K562 (cell line): Measurements from ENCODE around the gene KCNAB2. TPM values are rescaled to one million over a fixed set of nuclear protein-coding genes. Genes with fewer than 3 reads are reported as not detected.

Source experiments
- HMGXB4 ChIP-seq: sonication (generic); formaldehyde crosslinking; IDR thresholded peaks from 2 replicates; pipeline ENCODE4 v1.8.1; 2023; ENCODE audit warnings: mild to moderate bottlenecking, missing genetic modification reagents
- JUND ChIP-seq, 2 experiments: IDR thresholded peaks; 2 replicates in 1 of 2; 3 replicates in 1 of 2; pipeline ENCODE4 v1.6.1; 2011; ENCODE audit warnings: borderline replicate concordance in 2 of 2, low read depth in 2 of 2, low read length in 2 of 2, improper control_type of control experiment in 1 of 2, missing biosample characterization in 1 of 2, missing genetic modification characterization in 1 of 2, missing genetic modification reagents in 1 of 2
- NFE2 ChIP-seq: IDR thresholded peaks from 2 replicates; pipeline ENCODE4 v1.6.1; 2014; ENCODE audit warnings: antibody characterized with exemption, low read depth
- RBM25 ChIP-seq: fragments of 200-400 bp; formaldehyde crosslinking; IDR thresholded peaks from 2 replicates; pipeline ENCODE4 v1.6.1; 2018; ENCODE audit warnings: low read length, low read depth, moderate library complexity; ENCODE audit not compliant: severe bottlenecking
- REST ChIP-seq, 2 experiments: fragments of 450-650 bp; formaldehyde crosslinking in 1 of 2; IDR thresholded peaks; 2 replicates each; pipeline versions ENCODE4 v1.4.0 to v1.6.1; 2014 to 2020; ENCODE audit warnings: mild to moderate bottlenecking in 2 of 2, borderline replicate concordance in 1 of 2, low read depth in 1 of 2
- SRSF9 ChIP-seq: fragments of 200-400 bp; formaldehyde crosslinking; IDR thresholded peaks from 2 replicates; pipeline ENCODE4 v1.6.1; 2017; ENCODE audit warnings: low read depth, low read length, borderline replicate concordance
- TAL1 ChIP-seq: fragments of 450-650 bp; IDR thresholded peaks from 2 replicates; pipeline ENCODE4 v1.6.1; 2016; ENCODE audit warnings: mild to moderate bottlenecking
- TFE3 ChIP-seq: fragments of 450-650 bp; formaldehyde crosslinking; IDR thresholded peaks from 2 replicates; pipeline ENCODE4 v1.4.0; 2020; ENCODE audit warnings: mild to moderate bottlenecking, mixed read lengths
- VEZF1 ChIP-seq: fragments of 200-800 bp; sonication (Bioruptor generic); IDR thresholded peaks from 2 replicates; pipeline ENCODE4 v1.6.1; 2017; ENCODE audit warnings: missing genetic modification characterization, missing compliant biosample characterization
- YY1 ChIP-seq, 3 experiments: IDR thresholded peaks; 2 replicates each; pipeline ENCODE4 v1.6.1; 2011; ENCODE audit warnings: low read length in 2 of 3, mild to moderate bottlenecking in 2 of 3, moderate library complexity in 2 of 3, borderline replicate concordance in 1 of 3, control low read depth in 1 of 3, low read depth in 1 of 3; ENCODE audit not compliant: insufficient read depth in 3 of 3, insufficient replicate concordance in 2 of 3, control insufficient read depth in 1 of 3, insufficient read length in 1 of 3; ENCODE audit errors: extremely low read depth in 1 of 3
- ZFP30 ChIP-seq: fragments of 250-450 bp; sonication (Bioruptor Pico); IDR thresholded peaks from 2 replicates; pipeline ENCODE4 v1.8.0; 2022; ENCODE audit warnings: moderate library complexity, mild to moderate bottlenecking, inconsistent platforms, borderline replicate concordance
- ZNF165 ChIP-seq: fragments of 250-450 bp; sonication (Bioruptor Pico); IDR thresholded peaks from 2 replicates; pipeline ENCODE4 v1.4.0; 2020; ENCODE audit warnings: borderline replicate concordance
- polyA plus RNA-seq, 8 experiments: library from polyadenylated mRNA; depleted of rRNA in 4 of 8; stranded (reverse) in 5 of 8; unstranded in 3 of 8; fragments of >200 nt; fragmentation: Nextera tagmentation in 2 of 8; fragmentation: Illumina TruSeq in 1 of 8; extraction: Ambion mirVana in 2 of 8; extraction: Trizol in 1 of 8; gene quantifications; 2 replicates each; pipeline versions ENCODE4 v1.2.1 to v1.2.3, GENCODE V29; 2011 to 2014; ENCODE audit warnings: inconsistent platforms in 1 of 8, missing spikeins in 1 of 8
- total RNA-seq, 7 experiments: library from RNA; depleted of rRNA in 6 of 7; stranded (reverse); fragments of >200 nt in 6 of 7; fragmentation: Illumina TruSeq in 2 of 7; extraction: Trizol in 2 of 7; gene quantifications; 2 replicates each; pipeline versions ENCODE4 v1.2.1 to v1.2.3, GENCODE V29; 2011 to 2021; ENCODE audit warnings: low replicate concordance in 1 of 7

KCNAB2 gene
- total and polyA plus RNA-seq, 9 of the 15 experiments (the other 6 are each of a cell fraction or from before 2014, with no cell fraction given) = 1.8 to 15.8 (median 7.1) TPM

GRCh38 chr1:6041432-6042062, 4.1 kb upstream of the KCNAB2 start (continued):
- TF ChIP-seq VEZF1 (0 out of 2 replicates have a peak, but pooled peaks have one; percentile 17), NFE2 (no peak), TAL1 (no peak), RBM25 (no peak), HMGXB4 (CRISPR knock-in tag) (no peak), REST (IDR thresholded peaks at IDR 0.05; ENCODE audit: borderline replicate concordance) (peak; percentile 88), REST (CRISPR knock-in tag; IDR thresholded peaks at IDR 0.05; ENCODE audit: low read depth) (no peak), ZFP30 (no peak), JUND (IDR thresholded peaks at IDR 0.05; ENCODE audit: borderline replicate concordance, low read depth, low read length) (peak; percentile 6; the same call in 1 of the 2 replicates), JUND (tag; IDR thresholded peaks at IDR 0.05; ENCODE audit: borderline replicate concordance, low read depth, low read length) (no peak), YY1 (IDR thresholded peaks at IDR 0.05; ENCODE audit: borderline replicate concordance in 1 of 3, control insufficient read depth in 1 of 3, extremely low read depth in 1 of 3, insufficient read depth in 3 of 3, insufficient read length in 1 of 3, insufficient replicate concordance in 2 of 3, low read depth in 1 of 3, low read length in 2 of 3) (peak in 1 of 3 experiments; percentile 30), SRSF9 (no peak), ZNF165 (CRISPR knock-in tag) (no peak), TFE3 (no peak)
